Tibial nerve (tissue), 4 donors: Measurements from ENCODE around the gene WDR1.

Source experiments
- CTCF ChIP-seq, 5 experiments: fragments of 200-600 bp in 3 of 5; fragments of 450-650 bp in 2 of 5; sonication (generic) in 3 of 5; IDR thresholded peaks; one replicate each; pipeline ENCODE4 v1.5.1; 2016 to 2019; ENCODE audit warnings: antibody characterized with exemption in 5 of 5, mild to moderate bottlenecking in 3 of 5, moderate library complexity in 2 of 5
- EP300 ChIP-seq, 2 donors: sonication (generic); formaldehyde crosslinking; IDR thresholded peaks; one replicate each; pipeline ENCODE4 v1.6.1; 2017; ENCODE audit warnings: antibody characterized with exemption in 2 of 2, mild to moderate bottlenecking in 1 of 2
- POLR2A ChIP-seq, 2 donors: fragments of 450-650 bp; IDR thresholded peaks; one replicate each; pipeline ENCODE4 v1.6.1; 2017; ENCODE audit warnings: antibody characterized with exemption in 2 of 2, mild to moderate bottlenecking in 2 of 2, moderate library complexity in 2 of 2

GRCh38 chr4:10120943-10121567 lies 4.5 kb upstream of the WDR1 start:
- TF ChIP-seq POLR2A (IDR thresholded peaks at IDR 0.05): no peak
- TF ChIP-seq EP300 (IDR thresholded peaks at IDR 0.05): no peak
- no peak for TF ChIP-seq CTCF (IDR thresholded peaks at IDR 0.05)
